ENCODE data around the gene CELSR2.

DNA sequence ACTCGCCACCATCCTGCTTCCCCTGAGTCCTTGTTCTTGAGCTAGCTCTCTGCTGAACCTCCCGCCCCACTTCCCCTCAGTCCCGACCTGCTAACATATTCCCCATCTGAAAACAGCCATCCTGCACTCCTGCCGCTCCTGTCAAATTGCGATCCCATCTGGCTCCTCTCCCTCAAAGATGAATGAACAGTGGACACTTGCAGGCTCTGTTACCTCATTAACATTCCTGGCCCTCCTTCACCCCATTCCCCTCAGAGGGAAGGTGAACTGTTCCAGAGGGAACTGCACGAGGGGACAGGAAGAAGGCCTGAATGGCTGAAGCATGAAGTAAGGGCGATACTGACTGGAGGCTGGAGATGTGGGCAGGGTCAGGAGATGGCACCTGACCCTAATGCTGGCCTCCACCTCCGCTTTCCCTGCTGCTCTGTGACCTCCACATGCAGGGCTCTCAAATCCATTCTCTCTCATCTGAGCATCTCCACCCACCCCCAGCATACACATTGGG lies 7.4 kb upstream of the CELSR2 start:
- no peak for TF ChIP-seq POLR2A (IDR thresholded peaks at IDR 0.05)
- TF ChIP-seq, protein P1, sequence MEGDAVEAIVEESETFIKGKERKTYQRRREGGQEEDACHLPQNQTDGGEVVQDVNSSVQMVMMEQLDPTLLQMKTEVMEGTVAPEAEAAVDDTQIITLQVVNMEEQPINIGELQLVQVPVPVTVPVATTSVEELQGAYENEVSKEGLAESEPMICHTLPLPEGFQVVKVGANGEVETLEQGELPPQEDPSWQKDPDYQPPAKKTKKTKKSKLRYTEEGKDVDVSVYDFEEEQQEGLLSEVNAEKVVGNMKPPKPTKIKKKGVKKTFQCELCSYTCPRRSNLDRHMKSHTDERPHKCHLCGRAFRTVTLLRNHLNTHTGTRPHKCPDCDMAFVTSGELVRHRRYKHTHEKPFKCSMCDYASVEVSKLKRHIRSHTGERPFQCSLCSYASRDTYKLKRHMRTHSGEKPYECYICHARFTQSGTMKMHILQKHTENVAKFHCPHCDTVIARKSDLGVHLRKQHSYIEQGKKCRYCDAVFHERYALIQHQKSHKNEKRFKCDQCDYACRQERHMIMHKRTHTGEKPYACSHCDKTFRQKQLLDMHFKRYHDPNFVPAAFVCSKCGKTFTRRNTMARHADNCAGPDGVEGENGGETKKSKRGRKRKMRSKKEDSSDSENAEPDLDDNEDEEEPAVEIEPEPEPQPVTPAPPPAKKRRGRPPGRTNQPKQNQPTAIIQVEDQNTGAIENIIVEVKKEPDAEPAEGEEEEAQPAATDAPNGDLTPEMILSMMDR (IDR thresholded peaks at IDR 0.05): no peak

Measured in right lobe of liver (tissue), 4 donors.